WTC11 (cell line): ENCODE measurements around the gene SYT8. TPM values are rescaled to one million over a fixed set of nuclear protein-coding genes. Genes with fewer than 3 reads are reported as not detected.

Source experiments
- ATAC-seq: fragments of 200-7000 bp; cut with Tn5 transposase; 2 replicates; pipeline ENCODE4 v1.10.0; 2021; ENCODE audit warnings: mild to moderate bottlenecking, moderate library complexity
- CTCF ChIA-PET: fragments of 300-600 bp; sonication (Branson Sonifier 250); formaldehyde crosslinking; loops from one replicate; lab custom pipeline; 2021; ENCODE audit warnings: antibody characterized with exemption; lab: Charles Lee
- POLR2A ChIA-PET: fragments of 350-600 bp; sonication (Branson Sonifier 250); formaldehyde crosslinking; loops from one replicate; lab custom pipeline; 2021; ENCODE audit warnings: antibody characterized with exemption; lab: Charles Lee
- DNase-seq: peaks from one replicate; pipeline ENCODE4 v3.0.0; 2021; ENCODE audit warnings: low spot score
- H3K27ac Mint-ChIP-seq: 2 replicates; pipeline ENCODE4 v1.8.0; 2021; ENCODE audit warnings: mixed read lengths
- H3K27me3 Mint-ChIP-seq: 2 replicates; pipeline ENCODE4 v1.8.0; 2021; ENCODE audit warnings: low read depth, mild to moderate bottlenecking, moderate library complexity, mixed read lengths
- H3K36me3 Mint-ChIP-seq: 2 replicates; pipeline ENCODE4 v1.8.0; 2021; ENCODE audit warnings: mixed read lengths
- H3K4me1 Mint-ChIP-seq: 2 replicates; pipeline ENCODE4 v1.8.0; 2022; ENCODE audit warnings: mixed read lengths
- H3K4me3 Mint-ChIP-seq: 2 replicates; pipeline ENCODE4 v1.8.0; 2021; ENCODE audit warnings: mild to moderate bottlenecking, moderate library complexity, mixed read lengths
- H3K9me3 Mint-ChIP-seq: 2 replicates; pipeline ENCODE4 v1.8.0; 2021; ENCODE audit warnings: mixed read lengths
- ARID4B ChIP-seq: sonication (generic); formaldehyde crosslinking; IDR thresholded peaks from 2 replicates; pipeline ENCODE4 v1.8.0; 2023; ENCODE audit warnings: missing genetic modification reagents, mild to moderate bottlenecking, borderline replicate concordance
- CBFB ChIP-seq: sonication (generic); formaldehyde crosslinking; IDR thresholded peaks from 2 replicates; pipeline ENCODE4 v1.8.1; 2022; ENCODE audit warnings: mild to moderate bottlenecking, low read depth, missing genetic modification reagents
- CREB1 ChIP-seq: sonication (generic); formaldehyde crosslinking; IDR thresholded peaks from 2 replicates; pipeline ENCODE4 v1.8.0; 2023; ENCODE audit warnings: mild to moderate bottlenecking, missing genetic modification reagents
- E2F5 ChIP-seq: sonication (generic); formaldehyde crosslinking; IDR thresholded peaks from 2 replicates; pipeline ENCODE4 v1.8.1; 2022; ENCODE audit warnings: mild to moderate bottlenecking, moderate library complexity, missing genetic modification reagents
- ELF4 ChIP-seq: sonication (generic); formaldehyde crosslinking; IDR thresholded peaks from 2 replicates; pipeline ENCODE4 v1.8.1; 2022; ENCODE audit warnings: low read depth, mild to moderate bottlenecking, moderate library complexity, missing genetic modification reagents
- FOXP4 ChIP-seq: sonication (generic); formaldehyde crosslinking; IDR thresholded peaks from 2 replicates; pipeline ENCODE4 v1.8.0; 2022; ENCODE audit warnings: mild to moderate bottlenecking, missing genetic modification reagents
- HMGA2 ChIP-seq: fragments of 250-450 bp; sonication (Bioruptor Pico); IDR thresholded peaks from 2 replicates; pipeline ENCODE4 v1.4.0; 2021; ENCODE audit warnings: mild to moderate bottlenecking, moderate library complexity
- MYBL2 ChIP-seq: sonication (generic); formaldehyde crosslinking; IDR thresholded peaks from 2 replicates; pipeline ENCODE4 v1.8.1; 2023; ENCODE audit warnings: mild to moderate bottlenecking, moderate library complexity, missing genetic modification reagents
- NFE2L1 ChIP-seq: sonication (generic); formaldehyde crosslinking; IDR thresholded peaks from 2 replicates; pipeline ENCODE4 v1.8.1; 2023; ENCODE audit warnings: missing genetic modification reagents
- RORB ChIP-seq: fragments of 250-450 bp; sonication (Bioruptor Pico); IDR thresholded peaks from 2 replicates; pipeline ENCODE4 v1.9.0; 2021; ENCODE audit warnings: mild to moderate bottlenecking
- SOX15 ChIP-seq: fragments of 250-450 bp; sonication (Bioruptor Pico); IDR thresholded peaks from 2 replicates; pipeline ENCODE4 v1.9.0; 2021; ENCODE audit warnings: mild to moderate bottlenecking
- STAT6 ChIP-seq: sonication (generic); formaldehyde crosslinking; conservative IDR thresholded peaks from 2 replicates; pipeline ENCODE4 v1.8.1; 2023; ENCODE audit warnings: mild to moderate bottlenecking, low read depth, missing genetic modification reagents, moderate library complexity
- USF2 ChIP-seq: sonication (generic); formaldehyde crosslinking; IDR thresholded peaks from 2 replicates; pipeline ENCODE4 v1.8.1; 2023; ENCODE audit warnings: mild to moderate bottlenecking, missing genetic modification reagents, moderate library complexity
- ZNF281 ChIP-seq: sonication (generic); formaldehyde crosslinking; IDR thresholded peaks from 2 replicates; pipeline ENCODE4 v1.8.0; 2023; ENCODE audit warnings: mild to moderate bottlenecking, missing genetic modification reagents
- ZNF423 ChIP-seq: fragments of 250-450 bp; sonication (Bioruptor Pico); IDR thresholded peaks from 2 replicates; pipeline ENCODE4 v2.1.2; 2022; ENCODE audit warnings: mild to moderate bottlenecking, moderate library complexity
- ZNF512 ChIP-seq: sonication (generic); formaldehyde crosslinking; IDR thresholded peaks from 2 replicates; pipeline ENCODE4 v1.8.1; 2022; ENCODE audit warnings: missing genetic modification reagents, borderline replicate concordance
- ZSCAN18 ChIP-seq: fragments of 250-450 bp; sonication (Bioruptor Pico); IDR thresholded peaks from 2 replicates; pipeline ENCODE4 v2.1.2; 2022; ENCODE audit warnings: mild to moderate bottlenecking, moderate library complexity
- total RNA-seq: library from RNA; stranded (reverse); gene quantifications from 3 replicates; pipeline ENCODE4 v1.2.3, GENCODE V29; 2021

SYT8 gene
- total RNA-seq, 1 experiment from 2014 or later = 0.37 TPM

- peaks cover 32% of the 10 kb centered on the region for H3K9me3 Mint-ChIP-seq
- peaks cover 34% of the 10 kb centered on the region for H3K27me3 Mint-ChIP-seq
- DNase-seq (no peak), ATAC-seq (no peak)
- peaks cover 3% of the 10 kb centered on the region for H3K36me3 Mint-ChIP-seq
- no peaks in the 10 kb centered on the region for H3K4me1 Mint-ChIP-seq
- no peak overlapping the region for H3K27ac Mint-ChIP-seq
- ChIA-PET CTCF (interaction anchor here (1.2 to 2.7 kb wide), 2 partner anchors 8 to 123 kb away, joined by 5 to 10 read pairs; no protein-coding TSS in a partner anchor), POLR2A (no interaction called here)
- TF ChIP-seq ELF4 (CRISPR knock-in tag) = no peak
- no peak for TF ChIP-seq ARID4B
- TF ChIP-seq USF2 = no peak
- TF ChIP-seq RORB = no peak
- TF ChIP-seq E2F5 = no peak
- no peak for TF ChIP-seq ZNF423 (CRISPR knock-in tag)
- no peak for TF ChIP-seq ZSCAN18 (CRISPR knock-in tag)
- no peak for TF ChIP-seq SOX15 (CRISPR knock-in tag)
- TF ChIP-seq HMGA2 (CRISPR knock-in tag) = no peak
- TF ChIP-seq CBFB (CRISPR knock-in tag) = no peak
- no peak overlapping the region for H3K4me3 Mint-ChIP-seq
Observed at GRCh38 chr11:1817000-1817399, 17.8 kb upstream of the SYT8 start.

- DNase-seq (no peak), ATAC-seq (no peak)
- ChIA-PET POLR2A (no interaction called here), CTCF (interaction anchor here (1.2 kb wide), 1 partner anchor 123 kb away, joined by 5 read pairs; no protein-coding TSS in a partner anchor)
- no peak for TF ChIP-seq ZNF512
- TF ChIP-seq ZNF281 (CRISPR knock-in tag) = no peak
- TF ChIP-seq MYBL2 (CRISPR knock-in tag) = no peak
- no peak for TF ChIP-seq FOXP4 (CRISPR knock-in tag)
- TF ChIP-seq STAT6 (CRISPR knock-in tag) = no peak
- TF ChIP-seq NFE2L1 (CRISPR knock-in tag) = no peak
- TF ChIP-seq CREB1 (CRISPR knock-in tag) = no peak
- H3K4me3 Mint-ChIP-seq = no peak overlapping the region
- no peak overlapping the region for H3K27ac Mint-ChIP-seq
- H3K36me3 Mint-ChIP-seq = peaks cover 3% of the 10 kb centered on the region; the same call in 1 of the 2 replicates
- peaks cover 28% of the 10 kb centered on the region for H3K9me3 Mint-ChIP-seq
- H3K27me3 Mint-ChIP-seq = peaks cover 31% of the 10 kb centered on the region
- no peaks in the 10 kb centered on the region for H3K4me1 Mint-ChIP-seq
Observed at GRCh38 chr11:1817511-1817910, 17.3 kb upstream of the SYT8 start.
